K562 (cell line): ENCODE results near the gene YBX3. TPM values are rescaled to one million over a fixed set of nuclear protein-coding genes. Genes with fewer than 3 reads are reported as not detected.

Experiments
- ELF1 ChIP-seq: fragments of 200-800 bp; sonication (Bioruptor generic); IDR thresholded peaks from 2 replicates; pipeline ENCODE4 v1.6.1; 2016; ENCODE audit warnings: missing genetic modification characterization, missing compliant biosample characterization
- MAX ChIP-seq: sonication (generic); formaldehyde crosslinking; IDR thresholded peaks from 2 replicates; pipeline ENCODE4 v1.9.0; 2022; ENCODE audit warnings: mild to moderate bottlenecking, missing genetic modification reagents
- MLX ChIP-seq, 2 experiments: fragments of 450-650 bp in 1 of 2; sonication (generic) in 1 of 2; formaldehyde crosslinking; conservative IDR thresholded peaks; 2 replicates each; pipeline versions ENCODE4 v1.4.0 to v1.8.1; 2020 to 2022; ENCODE audit warnings: mild to moderate bottlenecking in 1 of 2, missing genetic modification reagents in 1 of 2
- NKRF ChIP-seq: fragments of 450-650 bp; IDR thresholded peaks from 2 replicates; pipeline ENCODE4 v1.6.1; 2016; ENCODE audit warnings: borderline replicate concordance
- PRDM10 ChIP-seq: fragments of 450-650 bp; IDR thresholded peaks from 2 replicates; pipeline ENCODE4 v1.6.1; 2018; ENCODE audit not compliant: partially characterized antibody
- SAP30 ChIP-seq: fragments of 200-600 bp; sonication (generic); IDR thresholded peaks from 2 replicates; pipeline ENCODE4 v1.6.1; 2012; ENCODE audit warnings: borderline replicate concordance, low read depth, mild to moderate bottlenecking, moderate library complexity, low read length, control low read depth, inconsistent platforms; ENCODE audit not compliant: insufficient read depth, poor library complexity, severe bottlenecking
- SRSF7 ChIP-seq: fragments of 200-400 bp; formaldehyde crosslinking; optimal IDR thresholded peaks from 2 replicates; pipeline ENCODE3; 2017; ENCODE audit warnings: mild to moderate bottlenecking, low read depth, low read length
- STAT5A ChIP-seq: IDR thresholded peaks from 2 replicates; pipeline ENCODE4 v1.6.1; 2012; ENCODE audit warnings: low read length, inconsistent platforms, borderline replicate concordance
- TEAD2 ChIP-seq: fragments of 450-650 bp; IDR thresholded peaks from 2 replicates; pipeline ENCODE4 v1.6.1; 2016; ENCODE audit warnings: missing genetic modification characterization, control low read depth, missing compliant biosample characterization
- TFAP4 ChIP-seq: sonication (generic); formaldehyde crosslinking; IDR thresholded peaks from 2 replicates; pipeline ENCODE4 v1.8.0; 2022; ENCODE audit warnings: missing genetic modification reagents, mild to moderate bottlenecking, moderate library complexity, borderline replicate concordance
- polyA plus RNA-seq, 8 experiments: library from polyadenylated mRNA; depleted of rRNA in 4 of 8; stranded (reverse) in 5 of 8; unstranded in 3 of 8; fragments of >200 nt; fragmentation: Nextera tagmentation in 2 of 8; fragmentation: Illumina TruSeq in 1 of 8; extraction: Ambion mirVana in 2 of 8; extraction: Trizol in 1 of 8; gene quantifications; 2 replicates each; pipeline versions ENCODE4 v1.2.1 to v1.2.3, GENCODE V29; 2011 to 2014; ENCODE audit warnings: inconsistent platforms in 1 of 8, missing spikeins in 1 of 8
- total RNA-seq, 7 experiments: library from RNA; depleted of rRNA in 6 of 7; stranded (reverse); fragments of >200 nt in 6 of 7; fragmentation: Illumina TruSeq in 2 of 7; extraction: Trizol in 2 of 7; gene quantifications; 2 replicates each; pipeline versions ENCODE4 v1.2.1 to v1.2.3, GENCODE V29; 2011 to 2021; ENCODE audit warnings: low replicate concordance in 1 of 7

YBX3 gene
- total and polyA plus RNA-seq, 9 of the 15 experiments (the other 6 are each of a cell fraction or from before 2014, with no cell fraction given): 47.0 to 239 (median 81.5) TPM

- TF ChIP-seq TEAD2 (tag) (no peak), TFAP4 (CRISPR knock-in tag) (peak; percentile 83), MLX (CRISPR knock-in tag; conservative IDR thresholded peaks at IDR 0.05) (no peak), SRSF7 (no peak), ELF1 (tag) (no peak), PRDM10 (no peak), NKRF (peak; percentile 67), SAP30 (peak; percentile 63), MAX (CRISPR knock-in tag) (peak; percentile 84), STAT5A (no peak)
These were observed 1.2 kb downstream of the YBX3 start (continued) for GRCh38 chr12:10721651-10722501.
